GM19467 (cell line): ENCODE measurements around the gene L3MBTL4.
"Not testable (repeated sequence)": the region's sequence is repeated elsewhere in the genome, so short reads cannot be mapped to it uniquely, and the experiment has no call there.

Experiments
- ATAC-seq: cut with Tn5 transposase; IDR thresholded peaks from one replicate; pipeline ENCODE4 v1.9.1; 2021; ENCODE audit warnings: mild to moderate bottlenecking, moderate library complexity; ENCODE audit not compliant: unreplicated experiment

The L3MBTL4 gene

DNA sequence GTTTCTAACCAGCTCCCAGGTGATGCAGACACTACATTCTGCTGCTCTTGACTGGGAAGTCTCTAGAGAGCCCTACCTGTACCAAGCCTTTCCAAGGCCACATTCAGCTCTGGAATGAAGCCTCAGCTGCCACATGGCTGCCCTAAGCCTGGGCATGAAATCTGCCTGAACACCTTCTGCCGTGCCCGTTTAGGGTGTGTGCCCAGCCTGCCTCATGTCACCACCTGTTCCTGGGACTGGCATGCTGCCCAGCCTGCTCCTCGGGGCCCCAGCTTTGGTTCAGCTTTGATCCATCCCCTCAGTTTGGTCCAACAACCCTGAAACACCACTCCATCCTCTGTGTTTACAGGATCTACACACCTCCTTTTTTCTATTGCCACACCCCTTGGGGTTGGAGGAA lies 210.9 kb downstream of the L3MBTL4 start:
- no peak for ATAC-seq

- no peak for ATAC-seq
Measured at GRCh38 chr18:6202861-6203260, 211.8 kb downstream of the L3MBTL4 start.

GRCh38 chr18:6200204-6200774 lies 214.4 kb downstream of the L3MBTL4 start:
- ATAC-seq, result no peak

DNA sequence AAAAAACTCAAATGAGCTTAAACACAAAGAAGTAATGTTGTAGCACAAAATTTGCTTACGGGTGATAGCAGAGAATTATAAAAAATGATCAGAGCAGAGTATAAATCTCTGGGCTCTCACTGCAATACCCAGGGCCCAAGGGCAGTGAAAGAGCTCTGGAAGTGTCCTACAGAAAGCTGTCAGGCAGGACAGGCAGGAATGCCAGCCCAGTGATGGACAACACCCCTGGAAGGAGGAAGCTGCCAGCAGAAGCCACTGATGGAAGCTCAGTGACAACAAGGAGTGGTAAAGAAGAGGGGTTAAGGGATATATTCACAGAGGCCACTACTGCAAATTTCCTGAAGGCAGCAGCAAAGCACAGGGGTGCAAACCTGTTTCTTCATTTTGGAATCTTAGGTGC lies 214.9 kb downstream of the L3MBTL4 start:
- no peak for ATAC-seq

DNA sequence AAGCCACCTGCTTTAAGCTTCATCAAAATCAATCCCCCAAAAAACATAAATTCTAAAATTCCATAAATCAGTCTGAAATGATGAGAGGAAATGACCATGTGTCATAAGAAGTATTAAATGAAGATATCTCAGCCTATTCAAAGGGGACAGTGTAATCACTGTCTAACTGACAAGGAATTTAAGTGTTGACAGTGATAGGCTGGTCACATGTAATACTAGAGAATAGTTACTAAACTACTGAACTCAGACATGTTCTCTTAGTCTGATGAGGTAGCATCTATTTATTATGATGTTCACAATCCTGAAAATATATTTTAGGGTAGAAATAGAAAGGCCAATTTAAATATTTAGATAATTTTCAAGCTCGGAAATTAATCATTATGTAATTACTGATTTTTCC lies 216.1 kb downstream of the L3MBTL4 start:
- no peak for ATAC-seq

DNA sequence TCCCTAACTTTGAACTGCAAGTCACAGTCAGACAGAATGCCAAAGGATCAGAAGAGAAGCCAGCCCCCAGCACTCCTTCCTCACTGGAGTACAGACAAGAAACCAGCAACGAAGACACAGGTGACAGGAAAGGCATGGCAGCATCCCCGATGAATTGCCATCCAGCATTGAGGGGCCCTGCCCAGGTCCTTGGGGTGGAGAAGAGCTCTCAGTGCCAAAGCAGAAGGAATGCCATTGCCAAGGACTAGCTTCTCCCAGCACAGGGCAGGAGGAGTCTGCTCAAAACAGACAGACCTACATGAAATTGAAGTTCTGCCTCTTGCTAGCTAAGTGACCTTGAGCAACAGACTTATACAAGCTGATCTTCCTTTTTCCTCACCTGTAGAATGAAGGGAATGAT lies 220.1 kb downstream of the L3MBTL4 start:
- no peak for ATAC-seq

- not testable (repeated sequence) for ATAC-seq
Measured at GRCh38 chr18:6185782-6186181, 228.9 kb downstream of the L3MBTL4 start.

DNA sequence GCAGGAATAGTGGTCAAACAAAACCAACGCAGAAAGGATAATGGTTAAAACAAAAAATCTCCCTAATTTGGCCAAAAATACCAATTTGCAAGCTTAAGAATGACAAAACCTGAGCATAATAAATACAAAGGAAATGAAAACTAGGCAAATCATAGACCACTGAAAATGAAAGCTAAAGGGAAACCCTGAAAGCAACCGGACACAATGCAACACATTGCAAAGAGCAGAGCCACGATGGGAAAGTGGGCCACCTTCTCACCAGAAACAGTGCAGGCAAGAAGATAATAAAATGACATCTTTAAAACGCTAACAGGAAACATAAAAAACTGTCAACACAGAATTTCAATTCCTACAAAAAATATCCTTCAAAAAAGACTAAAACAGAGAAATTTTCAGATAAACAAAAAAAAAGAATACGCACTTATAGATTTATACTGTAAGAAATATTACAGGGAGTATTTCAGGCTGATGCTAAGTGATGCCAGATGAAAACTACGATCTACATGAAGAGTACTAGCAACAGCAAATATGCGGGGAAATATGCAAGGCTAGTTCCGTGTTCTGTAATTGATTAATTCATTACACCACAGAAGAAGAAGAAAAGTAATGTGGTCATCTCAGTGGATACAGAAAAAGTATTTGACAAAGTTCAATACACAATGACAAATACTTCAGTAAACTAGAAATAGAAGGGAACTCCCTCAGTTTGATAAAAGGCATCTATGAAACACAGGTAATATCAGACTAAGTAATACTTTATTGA lies 239.5 kb downstream of the L3MBTL4 start:
- ATAC-seq, result no peak

DNA sequence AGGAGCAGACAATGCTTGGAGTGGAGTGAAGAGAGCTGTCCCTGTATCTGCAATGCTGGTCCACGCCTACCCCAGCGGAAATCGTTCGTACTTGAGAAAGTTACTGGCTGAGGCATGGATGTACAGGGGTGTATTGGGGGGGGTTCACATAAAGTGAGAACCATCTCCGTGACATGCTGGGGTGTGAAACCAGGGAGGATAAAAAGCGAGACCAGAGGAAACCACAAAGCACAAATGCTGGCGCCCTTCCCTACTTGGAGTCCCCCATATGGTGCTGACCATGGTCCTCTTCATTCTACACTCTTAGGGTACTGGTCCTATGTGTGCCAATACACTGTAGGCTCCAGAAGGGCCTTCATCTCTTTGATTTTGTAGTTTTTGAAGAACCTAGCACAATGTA lies 244.1 kb downstream of the L3MBTL4 start:
- no peak for ATAC-seq

- ATAC-seq, result no peak
Measured at GRCh38 chr18:6161549-6161948, 253.2 kb downstream of the L3MBTL4 start.

GRCh38 chr18:6159426-6159825 lies 255.3 kb downstream of the L3MBTL4 start:
- ATAC-seq, result no peak

GRCh38 chr18:6158958-6159357 lies 255.8 kb downstream of the L3MBTL4 start:
- no peak for ATAC-seq

- no peak for ATAC-seq
Measured at GRCh38 chr18:6156446-6156845, 258.3 kb downstream of the L3MBTL4 start.

DNA sequence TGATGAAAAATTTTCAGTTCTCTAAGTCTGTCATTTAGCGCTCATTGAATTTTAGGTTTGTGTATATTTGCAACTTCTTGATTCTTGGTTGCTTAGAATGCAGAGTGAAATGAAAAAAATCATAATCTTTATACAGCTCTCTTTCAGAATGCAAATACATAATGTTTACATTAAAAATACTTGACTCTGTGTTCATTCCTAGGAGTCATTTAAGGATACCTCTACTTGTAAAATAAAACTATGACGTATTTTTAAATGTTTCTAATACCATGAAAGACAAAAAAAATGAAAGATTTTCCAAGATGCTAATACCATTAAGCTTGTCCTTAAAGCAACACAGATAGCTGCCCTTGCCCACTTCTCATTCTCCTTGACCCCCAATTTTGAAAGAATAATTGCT lies 259.0 kb downstream of the L3MBTL4 start:
- no peak for ATAC-seq

DNA sequence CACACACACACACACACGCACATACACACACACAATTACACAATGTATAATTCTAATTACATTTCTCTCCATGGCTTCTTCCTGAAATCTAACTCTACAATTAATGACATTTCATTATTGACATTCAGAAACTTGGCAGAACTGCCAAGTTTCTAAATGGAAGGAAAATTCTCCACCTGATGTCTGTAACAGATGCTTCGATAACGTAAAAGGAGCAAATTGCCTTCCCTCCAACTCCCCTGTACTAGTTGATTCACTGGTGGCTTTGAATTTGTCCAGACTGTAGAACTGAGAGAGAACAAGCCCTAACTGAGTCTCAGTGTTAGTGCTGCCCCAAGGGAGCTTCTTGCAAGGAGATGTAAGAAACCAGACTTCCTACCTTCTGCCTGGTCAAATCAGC lies 264.3 kb downstream of the L3MBTL4 start:
- ATAC-seq, result no peak

DNA sequence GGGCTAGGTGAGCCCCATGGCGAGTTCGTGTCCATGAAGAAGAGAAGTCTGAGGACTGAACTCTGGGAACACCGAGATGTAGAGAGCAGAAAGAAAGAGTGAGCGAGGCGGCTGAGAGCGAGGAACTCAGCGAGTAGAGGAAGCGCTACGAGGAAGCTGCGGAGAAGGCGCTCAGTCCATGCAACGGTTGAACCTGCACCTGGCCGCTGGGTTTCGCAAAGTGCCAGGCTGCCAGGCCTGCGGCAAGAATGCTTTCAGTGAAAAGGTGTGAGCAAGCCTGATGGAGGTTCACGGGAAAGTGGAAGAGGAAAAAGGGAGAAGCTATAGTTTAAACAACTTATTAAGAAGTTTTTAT lies 268.4 kb downstream of the L3MBTL4 start:
- ATAC-seq, result no peak

- no peak for ATAC-seq
Measured at GRCh38 chr18:6145645-6146306, 268.9 kb downstream of the L3MBTL4 start.

DNA sequence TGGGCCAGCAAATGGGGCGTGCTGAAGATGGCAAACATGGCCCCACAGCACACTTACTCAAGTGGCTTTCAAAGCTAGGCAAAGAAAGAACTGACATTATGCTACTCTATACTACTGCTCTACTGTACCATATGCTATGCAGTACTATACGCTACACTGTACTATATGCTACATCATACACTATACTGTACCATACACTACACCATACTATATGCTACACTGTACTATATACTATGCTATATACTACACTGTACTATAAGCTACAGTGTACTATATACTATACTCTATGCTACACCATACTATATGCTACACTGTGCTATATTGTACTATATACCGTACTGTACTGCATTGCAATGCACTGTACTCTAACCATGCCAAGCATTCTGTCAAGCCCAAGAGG lies 275.7 kb downstream of the L3MBTL4 start:
- no peak for ATAC-seq

GRCh38 chr18:6135901-6136300 lies 278.8 kb downstream of the L3MBTL4 start:
- ATAC-seq, result not testable (repeated sequence)

GRCh38 chr18:6135029-6135428 lies 279.7 kb downstream of the L3MBTL4 start:
- not testable (repeated sequence) for ATAC-seq

DNA sequence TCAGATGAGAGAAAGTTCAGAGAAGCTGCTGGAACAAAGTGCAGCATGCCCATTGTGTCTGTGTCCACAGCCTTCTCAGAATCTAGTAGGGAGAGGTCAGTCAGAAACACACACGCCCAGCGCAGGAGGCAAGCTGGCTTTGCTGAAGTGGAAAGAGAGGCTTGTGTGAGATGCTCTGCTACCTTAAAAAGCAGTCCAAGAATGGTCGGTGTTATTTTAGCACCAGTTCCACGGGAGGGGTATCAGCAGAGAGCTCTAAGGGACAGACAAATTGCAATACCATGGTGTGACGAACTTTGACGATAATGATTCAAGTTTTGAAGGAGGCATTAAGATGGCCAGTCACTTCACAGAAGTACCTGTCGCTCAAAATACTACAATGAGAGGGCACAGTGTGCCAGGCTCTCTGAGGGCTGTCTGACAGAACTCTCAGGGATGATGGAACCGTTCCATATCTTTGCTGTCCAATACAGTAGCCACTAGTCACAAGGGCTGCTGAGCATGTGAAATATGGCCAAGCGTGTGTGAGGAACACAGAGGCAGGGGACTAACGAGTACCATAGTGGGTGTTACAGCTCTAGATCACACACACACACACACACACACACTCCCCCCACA lies 281.9 kb downstream of the L3MBTL4 start:
- ATAC-seq, result no peak

DNA sequence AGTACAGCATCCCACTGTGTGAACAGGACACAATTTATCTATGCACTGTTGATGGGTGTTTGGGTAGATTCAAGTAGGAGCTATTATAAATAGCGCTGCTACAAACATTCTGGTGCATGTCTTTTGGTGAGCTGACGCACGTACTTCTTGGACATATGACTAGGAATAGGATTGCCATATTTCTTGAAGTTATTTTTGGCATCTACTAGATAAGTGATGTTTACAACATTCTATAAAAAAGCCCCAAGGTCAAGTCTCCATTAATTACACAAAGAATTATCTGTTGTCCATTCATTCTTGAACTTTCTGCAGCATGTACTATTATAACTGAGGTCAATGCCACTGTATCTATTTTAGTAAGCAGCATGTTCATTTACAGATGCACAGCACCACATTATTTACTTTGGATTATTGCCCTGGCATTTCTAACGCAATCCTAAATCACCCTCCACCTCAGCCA lies 293.9 kb downstream of the L3MBTL4 start:
- no peak for ATAC-seq
